ENCODE results near the gene PRKAG2.
"Not testable (repeated sequence)": the region's sequence is repeated elsewhere in the genome, so short reads cannot be mapped to it uniquely, and the experiment has no call there.

The PRKAG2 gene

DNA sequence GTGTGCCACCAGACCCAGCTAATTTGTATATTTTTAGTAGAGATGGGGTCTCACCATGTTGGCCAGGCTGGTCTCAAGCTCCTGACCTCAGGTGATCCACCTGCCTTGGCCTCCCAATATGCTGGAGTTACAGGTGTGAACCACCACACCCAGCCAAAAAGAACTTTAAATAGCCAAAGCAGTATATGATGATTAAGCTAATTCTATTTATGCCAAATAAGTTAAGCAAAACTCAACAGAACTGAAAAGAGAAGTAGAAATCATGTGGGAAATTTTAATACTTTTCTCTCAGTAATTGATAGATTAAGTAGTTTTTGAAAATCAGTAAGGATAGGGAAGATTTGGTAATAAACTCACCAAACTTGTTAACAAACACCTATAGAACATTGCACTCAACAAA, 332.7 kb downstream of the PRKAG2 start:
- no peak for DNase-seq (ENCODE audit: low read depth)

DNA sequence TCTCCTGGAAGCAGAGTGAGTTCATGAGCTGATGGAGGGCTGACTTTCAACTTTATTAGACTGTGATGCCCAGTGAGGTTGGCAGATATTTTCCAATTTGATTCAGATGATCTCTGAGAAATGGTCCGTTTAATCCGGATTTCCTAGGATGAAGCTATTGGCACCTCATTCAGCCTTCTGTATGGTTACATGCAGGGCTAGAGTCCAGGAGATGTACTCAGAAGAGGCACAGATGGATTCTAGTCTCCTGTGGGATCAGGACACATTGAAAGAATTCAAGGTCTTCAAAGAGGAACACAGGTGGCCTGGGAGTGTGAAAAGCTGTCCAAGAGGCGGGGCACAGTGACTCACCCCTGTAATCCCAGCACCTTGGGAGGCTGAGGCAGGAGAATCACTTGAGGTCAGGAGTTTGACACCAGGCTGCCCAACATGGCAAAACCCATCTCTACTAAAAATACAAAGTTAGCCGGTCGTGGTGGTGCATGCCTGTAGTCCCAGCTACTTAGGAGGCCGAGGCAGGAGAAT, 334.2 kb downstream of the PRKAG2 start:
- DNase-seq (ENCODE audit: low read depth), result no peak

DNA sequence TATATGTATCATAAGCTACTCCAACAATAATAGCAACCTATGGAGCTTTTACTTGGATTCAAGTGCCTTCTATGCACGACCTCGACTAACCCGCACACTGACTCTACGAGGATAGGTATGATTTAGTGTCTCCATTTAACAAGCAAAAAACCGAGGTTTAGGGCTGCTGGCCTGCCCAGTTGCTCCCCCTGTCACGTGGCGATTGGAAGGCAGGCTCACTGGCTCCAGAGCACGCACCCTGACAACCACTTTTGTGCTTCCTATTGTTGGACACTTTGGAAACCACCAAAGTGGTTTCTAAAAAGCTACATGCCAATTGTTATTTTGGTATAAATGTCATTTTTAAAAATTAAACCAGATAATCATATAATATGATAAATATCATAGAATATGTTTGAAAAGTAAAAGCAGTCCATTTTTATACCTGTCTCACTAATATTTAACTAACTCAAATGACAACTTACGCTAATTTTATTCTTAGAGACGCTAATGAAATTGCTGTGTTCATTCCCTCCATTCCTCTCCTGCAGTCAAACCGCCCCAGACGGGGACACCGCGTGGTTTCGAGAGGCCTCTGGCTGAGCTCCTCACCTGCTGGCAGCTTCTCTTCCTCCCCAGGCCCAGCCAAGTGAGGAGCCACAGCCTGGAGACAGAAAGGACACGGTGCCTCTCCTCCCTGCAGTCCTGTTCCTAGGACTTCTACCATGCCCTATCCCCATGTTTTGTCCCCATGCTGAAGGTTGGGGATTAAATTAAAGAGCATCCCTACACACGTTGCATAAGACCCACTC, 335.0 kb downstream of the PRKAG2 start:
- DNase-seq (ENCODE audit: low read depth), result no peak

DNA sequence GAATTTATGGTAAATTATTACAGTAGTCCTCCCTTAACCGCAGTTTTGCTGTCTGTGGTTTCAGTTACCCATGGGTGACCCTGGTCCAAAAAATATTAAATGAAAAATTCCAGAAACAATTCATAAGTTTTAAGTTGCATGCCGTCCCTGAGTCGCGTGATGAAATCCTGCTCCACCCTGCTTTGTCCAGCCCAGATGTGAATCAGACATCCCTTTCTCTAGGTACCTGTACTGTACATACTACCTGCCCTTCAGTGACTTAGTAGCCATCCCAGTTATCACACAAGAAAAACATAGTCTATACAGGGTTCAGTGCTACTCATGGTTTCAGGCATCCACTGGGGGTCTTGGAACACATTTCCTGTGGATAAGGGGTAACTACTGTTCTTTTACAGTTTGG, 336.8 kb downstream of the PRKAG2 start:
- no peak for DNase-seq (ENCODE audit: low read depth)

DNA sequence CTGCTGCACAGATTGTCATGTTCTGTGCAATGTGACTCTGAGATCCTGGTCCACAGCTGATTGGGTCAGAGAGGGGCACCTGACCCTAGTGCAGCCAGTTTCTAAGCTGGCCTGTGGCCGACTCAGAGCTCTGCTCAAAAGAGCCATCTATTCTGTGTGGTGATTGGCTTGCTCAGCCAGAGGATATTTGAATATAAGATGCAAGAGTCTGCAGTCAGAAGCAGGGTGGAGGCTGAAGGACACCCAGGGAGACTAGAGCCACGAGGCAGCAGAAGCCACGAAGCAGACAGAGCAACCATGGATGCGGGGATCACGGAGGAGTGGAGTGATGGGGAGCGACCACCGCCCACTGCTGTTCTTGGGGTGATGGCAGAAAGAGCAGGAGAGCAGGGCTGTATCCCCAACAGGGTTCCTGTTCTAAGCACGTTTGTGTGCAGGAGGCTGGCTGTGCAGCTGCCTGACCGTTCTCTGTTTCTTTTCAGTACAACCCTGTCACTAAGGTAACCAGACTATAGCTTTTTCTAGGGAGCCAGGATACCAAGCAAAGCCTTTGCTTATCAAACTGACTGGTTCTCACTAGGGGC, 337.7 kb downstream of the PRKAG2 start:
- DNase-seq (ENCODE audit: low read depth), result no peak

DNA sequence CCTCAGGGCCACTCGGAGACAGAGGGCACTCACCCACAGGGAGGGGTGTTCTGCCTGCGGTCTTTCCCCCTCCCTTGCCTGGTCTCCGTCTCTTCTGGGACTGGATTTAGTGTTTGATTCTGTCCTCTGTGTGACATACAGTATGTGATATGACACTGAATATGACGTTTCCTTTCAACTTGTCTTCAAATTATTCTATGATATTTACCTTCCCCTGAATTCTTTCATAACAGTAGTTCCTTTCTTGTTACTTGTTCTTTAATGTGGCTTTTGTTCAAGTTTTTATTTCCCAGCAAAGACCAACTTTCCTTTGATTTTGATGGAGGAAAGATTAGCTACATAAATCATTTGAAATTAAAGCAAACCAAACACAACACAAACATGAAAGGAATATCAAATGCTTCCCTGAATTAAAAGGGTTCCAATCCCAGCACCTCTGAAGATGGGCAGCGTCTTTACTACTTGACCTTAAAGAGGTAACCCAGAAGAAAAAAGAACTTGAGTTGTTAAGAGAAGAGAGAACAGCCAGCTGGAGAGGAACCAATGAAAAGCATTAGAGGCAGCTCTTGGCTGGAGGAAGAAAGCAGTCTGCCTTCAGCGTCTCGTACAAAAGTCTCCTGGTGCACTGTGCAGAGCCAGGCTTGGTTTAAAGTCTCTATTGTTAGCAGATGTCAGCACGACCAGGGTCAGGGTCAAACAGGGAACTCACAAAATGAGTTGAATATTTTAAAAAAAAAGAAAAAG, 338.9 kb downstream of the PRKAG2 start:
- DNase-seq (ENCODE audit: low read depth), result no peak

DNA sequence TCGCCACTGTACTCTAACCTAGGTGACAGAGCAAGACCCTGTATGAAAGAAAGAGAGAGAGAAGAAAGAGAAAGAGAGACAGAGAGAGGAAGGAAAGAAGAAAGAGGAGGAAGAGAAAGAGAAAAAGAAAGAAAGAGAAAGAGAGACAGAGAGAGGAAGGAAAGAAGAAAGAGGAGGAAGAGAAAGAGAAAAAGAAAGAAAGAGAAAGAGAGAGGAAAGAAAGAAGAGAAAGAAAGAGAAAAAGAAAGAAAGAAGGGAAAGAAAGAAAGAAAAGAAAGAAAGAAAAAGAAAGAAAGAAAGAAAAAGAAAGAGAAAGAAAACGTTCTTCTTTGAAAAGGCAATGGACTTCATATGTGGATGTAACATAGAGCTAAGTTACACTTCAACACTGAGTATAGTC, 340.7 kb downstream of the PRKAG2 start:
- DNase-seq (ENCODE audit: low read depth), result not testable (repeated sequence)

DNA sequence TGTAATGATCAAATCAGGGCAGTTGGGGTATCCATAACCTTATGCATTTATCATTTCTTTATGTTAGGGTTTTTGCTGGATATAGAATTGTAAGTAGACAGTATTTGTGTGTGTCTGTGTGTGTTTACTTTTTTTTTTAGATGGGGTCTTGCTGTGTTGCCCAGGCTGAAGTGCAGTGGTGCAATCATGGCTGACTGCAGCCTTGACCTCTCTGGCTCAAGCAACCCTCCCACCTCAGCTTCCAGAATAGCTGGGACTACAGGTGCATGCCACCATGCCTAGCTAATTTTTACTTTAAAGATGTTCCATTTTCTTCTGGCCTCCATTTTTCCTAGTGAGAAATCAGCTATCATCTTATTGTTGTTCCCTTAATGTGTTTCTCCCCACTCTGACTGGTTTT, 347.1 kb downstream of the PRKAG2 start:
- no peak for DNase-seq (ENCODE audit: low read depth)

DNA sequence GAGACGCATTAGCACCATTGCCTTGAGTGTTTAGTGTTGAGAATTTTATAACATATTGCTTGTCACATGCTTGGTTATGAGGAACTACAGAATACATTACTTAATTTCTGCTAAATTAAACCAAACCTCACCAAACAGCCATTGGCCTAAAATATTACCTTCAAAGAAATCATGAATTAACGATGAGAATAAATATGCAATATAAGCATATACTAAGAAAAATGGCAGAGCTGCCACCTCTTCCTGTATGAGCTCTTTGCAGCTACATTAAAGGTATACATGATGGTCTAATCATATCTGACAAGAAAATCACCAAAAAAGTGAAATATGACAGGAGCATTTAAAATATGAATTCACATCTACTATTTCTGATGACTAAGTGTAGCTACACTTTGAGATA, 352.1 kb downstream of the PRKAG2 start:
- DNase-seq (ENCODE audit: low read depth), result no peak

DNA sequence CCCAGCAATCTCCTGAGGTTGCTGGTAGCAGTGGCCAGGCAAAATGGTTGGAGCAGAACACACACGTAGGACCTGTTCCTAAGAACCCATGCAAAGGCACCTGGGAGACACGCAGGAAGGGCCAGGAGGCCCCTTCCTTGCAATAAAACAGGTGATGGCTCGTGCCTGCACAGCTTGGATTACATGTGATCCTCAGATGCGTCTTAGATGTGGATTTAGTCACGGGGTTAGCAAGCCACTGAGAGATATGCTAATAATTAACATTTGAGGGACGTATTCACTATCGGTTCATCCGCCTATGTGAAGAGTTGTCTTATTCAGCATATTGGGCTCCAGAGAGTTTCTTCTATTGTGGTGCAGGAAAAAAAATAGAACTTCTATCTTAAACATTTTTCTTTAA, 352.6 kb downstream of the PRKAG2 start:
- DNase-seq (ENCODE audit: low read depth), result no peak

DNA sequence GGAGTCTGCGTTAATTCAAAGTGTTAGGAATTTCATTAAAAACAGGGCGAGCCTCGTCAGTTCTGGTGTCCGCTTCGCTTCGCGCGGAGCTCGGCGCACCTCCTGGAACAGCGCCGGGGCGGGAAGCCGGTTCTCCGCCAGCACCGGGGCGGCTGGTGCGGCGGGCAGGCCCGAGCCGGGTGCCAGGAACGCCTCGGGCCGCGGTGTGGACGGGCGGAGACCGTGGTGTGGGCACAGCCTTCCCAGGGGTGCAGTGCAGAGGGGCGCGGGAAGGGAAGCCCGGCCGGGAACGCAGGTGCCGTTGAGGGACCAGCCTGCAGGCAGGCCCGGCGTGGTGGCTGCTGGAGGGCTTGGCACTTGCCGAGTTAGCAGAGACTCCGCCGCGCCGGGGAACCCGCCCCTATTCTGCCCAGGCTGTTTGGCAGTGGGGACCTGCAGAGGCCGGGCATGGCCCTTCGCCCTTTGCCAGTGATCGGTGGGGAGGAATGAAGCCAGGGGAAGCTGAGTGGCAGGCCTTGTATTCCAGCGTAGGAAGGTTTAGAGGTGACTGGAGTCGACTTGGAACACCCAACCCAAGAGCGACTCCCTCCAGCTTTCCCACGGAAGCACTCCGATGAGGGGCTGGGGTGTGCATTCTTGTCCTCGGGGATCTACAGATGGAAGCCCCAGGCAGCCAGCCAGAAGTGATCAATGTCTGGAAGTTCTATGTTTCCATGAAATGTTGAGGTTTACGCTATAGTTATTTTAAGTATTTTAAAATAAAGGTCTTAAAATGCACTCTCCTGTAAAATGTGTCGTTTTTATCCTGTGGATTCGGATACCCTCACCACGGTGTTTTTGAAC, 356.3 kb downstream of the PRKAG2 start:
- no peak for DNase-seq (ENCODE audit: low read depth)

DNA sequence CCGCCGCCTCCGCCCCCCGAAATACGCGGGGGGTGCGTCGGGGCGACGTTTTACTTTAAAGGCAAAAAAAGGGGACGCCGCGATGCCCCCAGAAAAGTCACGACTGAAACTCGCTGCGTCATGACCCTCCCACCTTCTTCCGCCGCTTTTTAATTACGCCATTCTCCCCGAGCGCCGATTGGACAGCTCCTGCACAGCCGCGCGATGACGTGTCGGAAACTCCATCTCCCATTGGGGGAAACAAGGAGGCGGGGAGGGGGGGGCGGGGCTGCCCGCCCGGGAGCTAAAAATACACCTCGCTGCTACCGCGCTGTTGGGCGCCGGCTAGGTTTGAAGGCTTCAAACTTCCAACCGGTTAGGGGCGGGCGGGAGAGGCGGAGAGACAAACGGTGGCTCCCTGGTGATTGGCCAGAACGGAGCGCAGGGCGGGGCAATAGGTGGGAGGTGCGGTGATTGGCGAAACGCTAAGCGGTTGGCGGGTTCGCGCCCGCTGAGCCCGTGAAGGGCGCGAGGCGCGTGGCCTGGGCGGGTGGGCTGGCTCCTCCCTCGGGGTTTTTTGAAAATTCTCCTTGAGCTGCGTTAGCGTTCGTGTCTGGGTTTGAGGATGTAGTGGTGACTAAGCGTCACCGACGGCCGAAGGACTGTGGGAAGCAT, 357.0 kb downstream of the PRKAG2 start, which contains the start of gene RHEB:
Gene RHEB (minus strand): TSS at position 131 of the 654 bp plus-strand sequence. CDS start 384 bp downstream, outside the sequence.
- DNase-seq (ENCODE audit: low read depth), result peak; percentile 92

DNA sequence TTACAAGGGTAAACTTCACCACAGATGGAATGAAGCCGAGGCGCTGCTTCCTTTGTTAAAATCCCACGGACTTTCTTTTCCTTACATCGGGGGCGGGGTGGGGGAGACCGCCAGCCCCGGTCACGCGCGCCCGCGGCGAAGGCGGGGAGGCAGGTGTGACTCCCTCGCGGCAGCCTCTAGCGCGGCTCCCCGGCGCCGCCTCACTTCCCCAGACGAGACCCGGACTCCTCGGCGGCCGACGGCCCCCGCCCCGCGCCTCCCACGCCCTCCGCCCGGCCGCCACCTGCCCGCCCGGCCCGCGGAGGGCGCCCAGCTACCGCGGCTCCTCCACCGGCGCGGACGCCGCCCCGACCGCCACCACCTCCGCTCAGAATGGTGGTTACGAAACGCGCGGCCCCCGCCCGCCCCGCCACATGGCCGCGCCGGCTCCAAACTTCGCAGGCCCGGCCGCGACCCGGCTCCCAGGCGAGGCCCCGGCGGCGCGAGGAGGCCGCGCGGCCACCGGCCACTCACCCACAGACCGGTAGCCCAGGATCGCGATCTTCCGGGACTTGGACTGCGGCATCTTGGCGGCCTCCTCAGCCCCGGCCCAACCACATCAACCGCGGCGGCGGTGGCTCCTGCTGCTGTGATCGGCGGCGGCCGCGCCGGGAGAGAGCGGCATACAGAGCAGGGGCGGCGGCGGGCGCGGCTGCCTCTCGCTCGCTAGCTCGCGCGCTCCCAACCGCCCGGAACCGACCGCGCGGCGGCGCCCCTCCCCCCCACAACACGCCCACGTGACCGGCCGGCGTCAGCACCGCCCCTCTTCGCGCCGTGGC, 357.8 kb downstream of the PRKAG2 start:
- not testable (repeated sequence) for DNase-seq (ENCODE audit: low read depth)

DNA sequence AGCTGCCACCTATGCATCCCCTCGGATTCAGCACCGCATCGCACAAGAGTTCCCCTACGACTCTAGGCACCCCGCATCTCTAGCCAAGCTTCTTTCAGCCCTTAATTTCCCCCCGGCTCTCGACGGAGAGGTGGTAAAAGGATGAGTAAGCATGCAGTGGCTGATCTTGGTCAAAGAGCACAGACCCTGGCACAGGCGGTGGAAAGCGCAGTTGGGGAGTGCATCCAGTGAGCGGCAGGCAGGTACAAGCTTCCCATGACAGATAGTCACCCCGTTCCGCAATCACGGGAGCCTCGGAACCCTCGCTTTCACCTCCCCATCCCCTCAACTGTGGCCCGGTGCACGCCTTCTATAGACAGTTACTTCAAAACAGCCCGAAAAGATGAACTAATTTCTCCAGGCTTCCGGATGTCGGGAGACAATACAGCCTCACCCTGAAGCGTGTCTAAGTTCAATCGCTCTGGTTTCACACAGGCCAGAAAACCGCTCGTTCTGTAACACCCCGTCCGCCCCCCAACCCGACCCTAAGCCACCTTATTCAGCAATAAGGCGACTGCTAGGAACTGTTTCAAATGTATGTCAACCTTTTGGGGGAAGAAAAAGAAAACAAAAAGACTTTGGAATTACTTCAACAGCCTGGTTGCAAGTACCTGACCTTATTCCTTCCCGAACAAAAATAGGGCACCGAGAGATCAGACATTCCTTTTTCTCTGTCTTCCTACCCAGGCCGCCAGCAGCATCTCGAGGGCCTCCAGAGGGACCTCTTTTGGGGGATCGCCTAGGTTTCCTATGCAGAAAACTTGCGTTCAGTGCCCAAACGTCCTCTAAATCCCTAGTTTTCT, 358.6 kb downstream of the PRKAG2 start:
- DNase-seq (ENCODE audit: low read depth), result no peak

DNA sequence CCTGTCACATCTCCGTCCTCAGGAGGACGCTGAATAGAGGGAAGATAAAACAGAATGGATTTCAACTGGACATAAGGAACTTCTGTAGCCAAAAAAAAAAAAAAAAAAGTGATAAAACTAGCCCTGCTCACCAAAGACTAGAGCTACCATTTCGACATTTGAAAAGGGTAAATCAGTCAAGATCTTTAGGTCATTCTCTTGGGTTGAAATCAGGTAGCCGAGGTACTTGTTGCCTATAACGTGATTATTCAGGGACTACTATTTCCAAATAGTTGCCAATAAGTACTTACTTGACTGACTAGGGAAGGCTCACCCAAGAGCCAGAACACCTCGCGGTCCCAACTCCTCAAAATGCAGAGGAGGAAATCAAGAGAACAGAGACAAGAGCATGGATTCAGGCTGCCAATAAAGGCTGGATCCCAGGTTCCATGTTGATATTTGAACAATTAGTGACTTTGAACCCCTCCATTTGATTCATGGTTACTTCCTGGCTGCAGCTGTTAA, 359.3 kb downstream of the PRKAG2 start:
- no peak for DNase-seq (ENCODE audit: low read depth)

DNA sequence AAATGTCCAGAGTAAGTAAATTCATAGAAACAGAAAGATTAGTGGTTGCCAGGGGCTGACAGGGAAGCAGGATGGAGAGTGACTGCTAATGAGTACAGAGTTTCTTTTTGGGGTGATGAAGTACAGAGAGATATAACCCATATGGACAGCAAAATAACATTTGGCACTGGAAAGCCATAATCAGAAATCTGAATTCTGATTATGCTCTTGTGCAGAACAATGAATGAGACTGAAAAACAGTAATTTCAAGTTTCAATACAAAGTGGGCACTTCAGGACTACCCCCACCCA, 361.7 kb downstream of the PRKAG2 start:
- DNase-seq (ENCODE audit: low read depth), result no peak

DNA sequence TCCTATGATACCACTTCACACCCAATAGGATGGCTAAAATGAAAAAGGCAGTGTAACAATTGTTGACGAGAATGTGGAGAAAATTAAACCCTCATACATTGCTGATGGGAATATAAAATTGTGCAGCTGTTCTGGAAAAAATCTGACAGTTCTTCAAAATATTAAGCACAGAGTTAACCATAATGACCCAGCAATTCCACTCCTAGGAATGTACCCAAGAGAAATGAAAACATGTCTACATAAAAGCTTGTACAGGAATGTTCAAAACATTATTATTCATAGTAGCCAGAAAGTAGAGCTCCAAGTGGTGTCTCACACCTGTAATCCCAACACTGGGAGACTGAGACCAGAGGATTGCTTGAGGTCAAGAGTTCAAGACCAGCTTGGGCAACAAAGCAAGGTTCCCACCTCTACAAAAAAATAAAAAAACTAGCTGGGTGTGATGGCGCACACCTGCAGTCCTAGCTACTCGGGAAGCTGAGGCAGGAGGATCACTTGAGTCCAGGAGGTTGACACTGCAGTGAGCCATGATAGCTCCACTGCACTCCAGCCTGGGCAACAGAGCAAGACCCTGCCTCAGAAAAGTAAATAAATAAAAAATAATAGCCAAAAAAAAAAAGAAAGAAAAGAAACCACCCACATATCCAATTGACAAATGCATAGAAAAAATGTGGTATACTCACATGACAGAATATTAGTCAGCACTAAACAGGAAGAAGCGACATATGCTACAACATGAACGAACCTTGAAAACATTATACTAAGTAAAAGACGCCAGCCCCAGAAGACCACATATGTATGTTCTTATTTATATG, 362.2 kb downstream of the PRKAG2 start:
- DNase-seq (ENCODE audit: low read depth), result no peak

DNA sequence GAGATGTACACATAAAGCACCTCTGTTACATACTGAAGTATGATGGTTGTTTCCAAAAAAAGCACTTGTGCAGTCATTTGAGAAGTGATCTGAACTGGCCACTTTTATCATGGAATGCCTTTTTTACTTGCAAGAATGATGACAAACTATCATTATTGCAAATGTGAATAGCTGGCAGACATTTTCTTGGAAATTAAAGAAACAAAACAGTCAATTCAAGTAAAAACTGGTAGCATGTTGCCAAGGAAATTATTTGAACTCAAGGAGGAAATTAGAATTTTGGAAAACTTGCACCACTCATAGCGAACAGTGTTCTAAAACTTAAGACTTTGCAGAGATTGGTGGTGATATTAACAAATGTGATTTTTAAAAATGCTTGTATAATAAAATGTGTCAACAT, 363.8 kb downstream of the PRKAG2 start:
- no peak for DNase-seq (ENCODE audit: low read depth)

DNA sequence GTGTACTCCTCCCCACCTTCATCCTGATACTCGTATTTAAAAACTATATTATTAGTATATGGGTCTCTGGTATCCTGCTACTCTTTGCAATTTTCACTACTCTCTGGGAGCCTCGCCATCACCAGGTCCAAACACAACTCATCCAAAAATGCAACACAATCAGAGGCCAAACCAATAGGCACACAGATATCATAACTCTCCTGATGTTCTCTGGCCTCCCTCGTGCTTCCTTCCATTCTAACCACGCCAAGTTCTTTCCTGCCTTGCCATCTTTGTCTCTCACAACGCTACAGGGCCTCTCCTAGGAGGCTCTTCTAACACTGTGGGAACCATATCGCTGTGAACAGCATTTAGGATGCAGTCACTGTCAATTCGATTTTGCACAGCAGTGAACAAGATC, 364.6 kb downstream of the PRKAG2 start:
- DNase-seq (ENCODE audit: low read depth), result no peak
